H1 (cell line): Measurements from ENCODE around the gene SLMAP. TPM values are rescaled to one million over a fixed set of nuclear protein-coding genes. Genes with fewer than 3 reads are reported as not detected.

Experiments used
- CTCF ChIA-PET: fragments of 300-600 bp; sonication (Branson Sonifier 250); formaldehyde crosslinking; loops from one replicate; lab custom pipeline; 2021; ENCODE audit not compliant: partially characterized antibody; lab: Charles Lee
- POLR2A ChIA-PET: fragments of 300-600 bp; sonication (Branson Sonifier 250); formaldehyde crosslinking; loops from one replicate; lab custom pipeline; 2021; ENCODE audit warnings: inconsistent platforms; ENCODE audit not compliant: partially characterized antibody; lab: Charles Lee
- DNase-seq, 2 experiments: peaks; one replicate each; pipeline versions ENCODE4 v3.0.0 to v3.0.0-alpha.2; 2010 to 2022; ENCODE audit warnings: low spot score in 2 of 2, low read depth in 1 of 2, mixed read lengths in 1 of 2
- FAIRE-seq: peaks from 2 replicates; lab custom pipeline; 2011; peaks lifted over from hg19 to GRCh38; lab: Jason Lieb, UNC
- H2AFZ ChIP-seq: 2 replicates; pipeline ENCODE4 v1.8.1; 2012; ENCODE audit warnings: low read length, inconsistent platforms
- H2AK5ac ChIP-seq: 2 replicates; pipeline ENCODE4 v1.6.1; 2013; ENCODE audit warnings: low read depth, low read length
- H2BK120ac ChIP-seq: replicated peaks from 2 replicates; pipeline ENCODE3; 2013; ENCODE audit warnings: low read depth, low read length, inconsistent platforms
- H2BK12ac ChIP-seq: 2 replicates; pipeline ENCODE4 v1.6.1; 2013; ENCODE audit warnings: low read depth, low read length
- H2BK15ac ChIP-seq: 2 replicates; pipeline ENCODE4 v1.6.1; 2013; ENCODE audit warnings: low read length
- H2BK20ac ChIP-seq: 2 replicates; pipeline ENCODE4 v1.6.1; 2013; ENCODE audit warnings: low read length
- H2BK5ac ChIP-seq: 2 replicates; pipeline ENCODE4 v1.6.1; 2013; ENCODE audit warnings: low read depth, low read length
- H3K14ac ChIP-seq: 2 replicates; pipeline ENCODE4 v1.6.1; 2013; ENCODE audit warnings: inconsistent platforms; ENCODE audit not compliant: insufficient read length
- H3K18ac ChIP-seq: 2 replicates; pipeline ENCODE4 v1.6.1; 2013; ENCODE audit warnings: low read length; ENCODE audit errors: extremely low read depth
- H3K23ac ChIP-seq: 2 replicates; pipeline ENCODE4 v1.6.1; 2013; ENCODE audit warnings: inconsistent platforms; ENCODE audit not compliant: insufficient read length
- H3K23me2 ChIP-seq: 2 replicates; pipeline ENCODE4 v1.6.1; 2013; ENCODE audit warnings: low read depth, low read length
- H3K27ac ChIP-seq: 2 replicates; pipeline ENCODE4 v1.6.1; 2011; ENCODE audit warnings: low read depth, low read length, inconsistent platforms
- H3K27me3 ChIP-seq, 4 experiments: replicated peaks in 1 of 4; 1 replicate in 1 of 4; 2 replicates in 3 of 4; pipeline versions ENCODE4 v1.6.1 to v1.8.1; 2011 to 2013; ENCODE audit warnings: low read length in 3 of 4, mild to moderate bottlenecking in 3 of 4, inconsistent platforms in 2 of 4, mixed read lengths in 2 of 4, moderate library complexity in 1 of 4; ENCODE audit not compliant: control insufficient read depth in 3 of 4, insufficient read depth in 3 of 4; ENCODE audit errors: extremely low read depth in 1 of 4
- H3K36me3 ChIP-seq, 4 experiments: 2 replicates each; pipeline versions ENCODE4 v1.6.1 to v1.8.1; 2011 to 2013; ENCODE audit warnings: mild to moderate bottlenecking in 4 of 4, low read length in 3 of 4, moderate library complexity in 2 of 4, control low read depth in 1 of 4, inconsistent platforms in 1 of 4; ENCODE audit not compliant: insufficient read depth in 4 of 4, control insufficient read depth in 2 of 4
- H3K4ac ChIP-seq: replicated peaks from 2 replicates; pipeline ENCODE3; 2013; ENCODE audit warnings: low read length, low read depth, mixed read lengths, inconsistent platforms; ENCODE audit not compliant: insufficient read length
- H3K4me1 ChIP-seq, 4 experiments: replicated peaks in 1 of 4; 1 replicate in 1 of 4; 2 replicates in 3 of 4; pipeline versions ENCODE4 v1.6.1 to v1.8.1; 2011 to 2013; ENCODE audit warnings: low read length in 3 of 4, inconsistent platforms in 2 of 4, mixed read lengths in 1 of 4; ENCODE audit not compliant: insufficient read depth in 4 of 4, control insufficient read depth in 3 of 4
- H3K4me2 ChIP-seq, 2 experiments: 2 replicates each; pipeline versions ENCODE4 v1.6.1 to v1.8.1; 2011 to 2013; ENCODE audit warnings: low read depth in 2 of 2, low read length in 2 of 2, control low read depth in 1 of 2, inconsistent platforms in 1 of 2, mild to moderate bottlenecking in 1 of 2; ENCODE audit not compliant: insufficient read depth in 1 of 2
- H3K4me3 ChIP-seq, 4 experiments: fragments of 200-600, 300-600 bp in 1 of 4; sonication (generic), shearing (Covaris generic), sonication (Bioruptor Twin) in 1 of 4; 2 replicates each; pipeline versions ENCODE4 v1.5.1 to v1.8.1; 2011 to 2016; ENCODE audit warnings: low read length in 4 of 4, low read depth in 3 of 4, control low read depth in 2 of 4, inconsistent platforms in 2 of 4, mild to moderate bottlenecking in 2 of 4, mixed read lengths in 1 of 4, moderate library complexity in 1 of 4; ENCODE audit not compliant: insufficient read depth in 2 of 4; ENCODE audit errors: extremely low read depth in 1 of 4
- H3K56ac ChIP-seq: replicated peaks from 2 replicates; pipeline ENCODE3; 2013; ENCODE audit warnings: low read depth, mild to moderate bottlenecking, mixed read lengths, low read length, inconsistent platforms; ENCODE audit not compliant: insufficient read length
- H3K79me1 ChIP-seq: 2 replicates; pipeline ENCODE4 v1.6.1; 2013; ENCODE audit warnings: low read depth, low read length, control low read depth
- H3K79me2 ChIP-seq, 2 experiments: 2 replicates each; pipeline versions ENCODE4 v1.6.1 to v1.8.1; 2012 to 2013; ENCODE audit warnings: low read length in 2 of 2, mild to moderate bottlenecking in 2 of 2, inconsistent platforms in 1 of 2; ENCODE audit not compliant: insufficient read depth in 2 of 2, control insufficient read depth in 1 of 2
- H3K9ac ChIP-seq, 4 experiments: replicated peaks in 1 of 4; 1 replicate in 1 of 4; 2 replicates in 3 of 4; pipeline versions ENCODE4 v1.6.1 to v1.8.1; 2011 to 2013; ENCODE audit warnings: low read depth in 3 of 4, low read length in 3 of 4, control low read depth in 2 of 4, mild to moderate bottlenecking in 2 of 4, moderate library complexity in 2 of 4, inconsistent platforms in 1 of 4; ENCODE audit errors: extremely low read depth in 1 of 4
- H3K9me3 ChIP-seq, 2 experiments: 2 replicates each; pipeline versions ENCODE4 v1.6.1 to v1.8.1; 2012 to 2013; ENCODE audit warnings: mild to moderate bottlenecking in 2 of 2, moderate library complexity in 2 of 2, control low read depth in 1 of 2, inconsistent platforms in 1 of 2, low read depth in 1 of 2, low read length in 1 of 2, mixed read lengths in 1 of 2; ENCODE audit not compliant: insufficient read depth in 2 of 2
- H4K20me1 ChIP-seq, 2 experiments: replicated peaks in 1 of 2; 2 replicates each; pipeline versions ENCODE3 to v1.8.1; 2011 to 2013; ENCODE audit warnings: inconsistent platforms in 2 of 2, low read length in 2 of 2, mild to moderate bottlenecking in 1 of 2; ENCODE audit not compliant: insufficient read depth in 2 of 2, control insufficient read depth in 1 of 2
- H4K5ac ChIP-seq: 2 replicates; pipeline ENCODE4 v1.6.1; 2013; ENCODE audit warnings: low read length, low read depth, mixed read lengths, inconsistent platforms; ENCODE audit not compliant: insufficient read length
- H4K8ac ChIP-seq: 2 replicates; pipeline ENCODE4 v1.8.0; 2013; ENCODE audit warnings: mild to moderate bottlenecking, moderate library complexity, low read length, inconsistent platforms; ENCODE audit not compliant: insufficient read depth; ENCODE audit errors: extremely low read depth
- H4K91ac ChIP-seq: replicated peaks from 2 replicates; pipeline ENCODE3; 2013; ENCODE audit warnings: low read length, mixed read lengths, inconsistent platforms; ENCODE audit not compliant: insufficient read length
- GTF2F1 ChIP-seq: IDR thresholded peaks from 2 replicates; pipeline ENCODE4 v1.6.1; 2012; ENCODE audit warnings: low read depth, low read length, improper control_type of control experiment, borderline replicate concordance
- HDAC2 ChIP-seq, 2 experiments: fragments of 300-600 bp in 1 of 2; sonication (generic) in 1 of 2; IDR thresholded peaks; 2 replicates each; pipeline ENCODE4 v1.6.1; 2011 to 2012; ENCODE audit warnings: low read depth in 2 of 2, low read length in 2 of 2, mild to moderate bottlenecking in 2 of 2, moderate library complexity in 2 of 2, borderline replicate concordance in 1 of 2, inconsistent platforms in 1 of 2
- PHF8 ChIP-seq: fragments of 200-600 bp; sonication (generic); conservative IDR thresholded peaks from 2 replicates; pipeline ENCODE4 v1.7.1; 2012; ENCODE audit warnings: low read depth, mild to moderate bottlenecking, inconsistent platforms, low read length, moderate library complexity
- RFX5 ChIP-seq: IDR thresholded peaks from 2 replicates; pipeline ENCODE4 v1.6.1; 2011; ENCODE audit warnings: low read depth, low read length, improper control_type of control experiment, borderline replicate concordance
- SIN3A ChIP-seq, 2 experiments: IDR thresholded peaks in 1 of 2; conservative IDR thresholded peaks in 1 of 2; 2 replicates each; pipeline ENCODE4 v1.6.1; 2011 to 2012; ENCODE audit warnings: low read length in 2 of 2, improper control_type of control experiment in 1 of 2, low read depth in 1 of 2, mild to moderate bottlenecking in 1 of 2
- polyA plus RNA-seq, 7 experiments: library from polyadenylated mRNA; depleted of rRNA in 3 of 7; stranded (reverse) in 5 of 7; unstranded in 2 of 7; fragments of >200 nt in 5 of 7; fragments of 200-250 nt in 2 of 7; gene quantifications; 1 replicate in 5 of 7; 2 replicates in 1 of 7; 4 replicates in 1 of 7; pipeline versions ENCODE4 v1.2.1 to v1.2.3, GENCODE V29; 2011 to 2013; ENCODE audit warnings: missing spikeins in 2 of 7, mixed read lengths in 2 of 7
- total RNA-seq: library from RNA; stranded (reverse); fragmentation: NEBNext Ultra II Directional; extraction: Animal tissue kit (Norgen Biotek cat#: 25700); gene quantifications from 2 replicates; pipeline ENCODE4 v1.2.1, GENCODE V29; 2021

SLMAP gene
- total and polyA plus RNA-seq, 2 of the 8 experiments (the other 6 are each of a cell fraction or from before 2014, with no cell fraction given): 13.6 to 70.4 TPM

DNA sequence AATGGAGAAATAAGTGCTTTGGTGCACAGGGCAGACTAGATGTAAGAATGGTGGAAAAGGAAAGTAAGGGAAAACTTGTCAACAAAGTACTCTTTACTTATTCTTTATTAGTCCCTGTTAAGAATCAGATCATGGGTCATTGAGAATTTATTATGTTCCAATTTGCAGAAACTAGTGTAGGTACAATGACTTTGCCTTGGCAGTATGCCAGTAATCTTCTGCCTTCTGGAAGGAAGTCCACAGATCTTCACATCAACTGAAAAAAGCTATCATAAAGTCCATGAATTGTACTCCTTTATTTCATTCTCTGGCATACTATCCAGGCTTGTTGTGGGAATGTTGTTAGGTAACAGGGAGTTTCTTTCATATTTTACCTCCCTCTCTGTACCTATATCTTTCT, 163.9 kb downstream of the SLMAP start:
- DNase-seq (no peak), FAIRE-seq (no peak)

More for the DNA sequence above, 163.9 kb downstream of the SLMAP start:
- Histone ChIP-seq H3K9me3 (no peaks in the 10 kb centered on the region), H2BK120ac (no peak overlapping the region), H4K91ac (no peak overlapping the region), H3K23ac (no peak overlapping the region), H3K79me1 (no peaks in the 10 kb centered on the region), H3K4ac (no peak overlapping the region), H3K27ac (no peak overlapping the region), H2BK15ac (no peak overlapping the region), H3K36me3 (peaks cover 3 to 28% (median 16%) of the 10 kb centered on the region in 4 experiments; a peak in 6 of 8 replicates), H3K9ac (no peak overlapping the region), H3K18ac (no peak overlapping the region), H3K23me2 (no peaks in the 10 kb centered on the region), H3K56ac (no peak overlapping the region), H3K14ac (no peak overlapping the region), H4K8ac (no peak overlapping the region), H4K20me1 (no peaks in the 10 kb centered on the region), H4K5ac (no peak overlapping the region), H2BK12ac (no peak overlapping the region), H2AFZ (no peak overlapping the region), H3K4me3 (no peak overlapping the region), H3K4me1 (no peaks in the 10 kb centered on the region), H2BK20ac (no peak overlapping the region), H3K79me2 (no peaks in the 10 kb centered on the region), H2BK5ac (no peak overlapping the region), H2AK5ac (no peak overlapping the region), H3K27me3 (no peaks in the 10 kb centered on the region), H3K4me2 (no peak overlapping the region)
- CTCF ChIA-PET: interaction anchor here (0.7 kb wide), 1 partner anchor 8 kb away, joined by 3 read pairs; no protein-coding TSS in a partner anchor
- TF ChIP-seq GTF2F1 (no peak), RFX5 (no peak), HDAC2 (IDR thresholded peaks at IDR 0.05; ENCODE audit: borderline replicate concordance in 1 of 2, low read depth in 2 of 2, low read length in 2 of 2) (no peak), SIN3A (conservative IDR thresholded peaks at IDR 0.05 in 1 of 2, IDR thresholded peaks at IDR 0.05 in 1 of 2; ENCODE audit: low read depth in 1 of 2, low read length in 2 of 2) (no peak), PHF8 (no peak)
- POLR2A ChIA-PET: no interaction called here
